Smooth muscle cell (in vitro differentiated cells): ENCODE measurements around the gene AKR1B15. TPM values are rescaled to one million over a fixed set of nuclear protein-coding genes. Genes with fewer than 3 reads are reported as not detected.
A peak's percentile ranks its signal among the peaks of the same experiment; 100 is the strongest.

Source experiments
- DNase-seq: peaks from one replicate; lab custom pipeline; 2025; ENCODE audit not compliant: unreplicated experiment; lab: John Stamatoyannopoulos, UW
- H2AFZ ChIP-seq: fragments of 200-600 bp; sonication (generic); 2 replicates; pipeline ENCODE4 v1.6.0; 2016; ENCODE audit warnings: antibody characterized with exemption, low read depth, mild to moderate bottlenecking
- H3F3A ChIP-seq: fragments of 200-600 bp; sonication (generic); 2 replicates; pipeline ENCODE4 v1.6.0; 2017; ENCODE audit warnings: antibody characterized with exemption, low read depth
- H3K27ac ChIP-seq: fragments of 200-600 bp; sonication (generic); 2 replicates; pipeline ENCODE4 v1.5.1; 2016; ENCODE audit warnings: low read depth, mild to moderate bottlenecking
- H3K27me3 ChIP-seq: fragments of 200-600 bp; sonication (generic); 2 replicates; pipeline ENCODE4 v1.6.1; 2016; ENCODE audit warnings: low read depth, mild to moderate bottlenecking
- H3K36me3 ChIP-seq: fragments of 200-600 bp; sonication (generic); 2 replicates; pipeline ENCODE4 v1.5.1; 2016; ENCODE audit warnings: low read depth
- H3K4me1 ChIP-seq: fragments of 200-600 bp; sonication (generic); 2 replicates; pipeline ENCODE4 v1.5.1; 2016; ENCODE audit warnings: low read depth
- H3K4me2 ChIP-seq: fragments of 200-600 bp; sonication (generic); 2 replicates; pipeline ENCODE4 v1.6.0; 2016; ENCODE audit warnings: mild to moderate bottlenecking
- H3K4me3 ChIP-seq: fragments of 200-600 bp; sonication (generic); 2 replicates; pipeline ENCODE4 v1.5.1; 2016; ENCODE audit warnings: mild to moderate bottlenecking
- H3K79me2 ChIP-seq: fragments of 200-600 bp; sonication (generic); 2 replicates; pipeline ENCODE4 v1.6.0; 2016; ENCODE audit warnings: low read depth, mild to moderate bottlenecking
- H3K9ac ChIP-seq: fragments of 200-600 bp; sonication (generic); 2 replicates; pipeline ENCODE4 v1.6.0; 2016; ENCODE audit warnings: low read depth
- H3K9me3 ChIP-seq: fragments of 200-600 bp; sonication (generic); replicated peaks from 2 replicates; pipeline ENCODE4 v1.5.1; 2016; ENCODE audit warnings: low read depth
- H4K20me1 ChIP-seq: fragments of 200-600 bp; sonication (generic); 2 replicates; pipeline ENCODE4 v1.6.0; 2016; ENCODE audit warnings: low read depth
- WGBS: methylation state at CpG from one replicate; pipeline ENCODE4 v1.1.7; 2016; ENCODE audit warnings: low lambda C conversion rate; 5-methylcytosine and 5-hydroxymethylcytosine counted together
- polyA plus RNA-seq: library from polyadenylated mRNA; unstranded; fragments of >200 nt; fragmentation: Nextera tagmentation; extraction: Ambion mirVana; gene quantifications from 2 replicates; pipeline ENCODE4 v1.2.1, GENCODE V29; 2016
- total RNA-seq: library from RNA; depleted of rRNA; stranded (reverse); fragments of >200 nt; gene quantifications from 2 replicates; pipeline ENCODE4 v1.2.3, GENCODE V29; 2014
- TF ChIP-seq, protein P1 (sequence below): fragments of 200-600 bp; sonication (generic); IDR thresholded peaks from 2 replicates; pipeline ENCODE4 v1.5.1; 2017; ENCODE audit warnings: borderline replicate concordance, mild to moderate bottlenecking, antibody characterized with exemption; ENCODE audit not compliant: insufficient read depth, poor library complexity, severe bottlenecking

AKR1B15 gene
- total and polyA plus RNA-seq, 2 experiments from 2014 or later: 0.43 to 0.81 TPM

DNA sequence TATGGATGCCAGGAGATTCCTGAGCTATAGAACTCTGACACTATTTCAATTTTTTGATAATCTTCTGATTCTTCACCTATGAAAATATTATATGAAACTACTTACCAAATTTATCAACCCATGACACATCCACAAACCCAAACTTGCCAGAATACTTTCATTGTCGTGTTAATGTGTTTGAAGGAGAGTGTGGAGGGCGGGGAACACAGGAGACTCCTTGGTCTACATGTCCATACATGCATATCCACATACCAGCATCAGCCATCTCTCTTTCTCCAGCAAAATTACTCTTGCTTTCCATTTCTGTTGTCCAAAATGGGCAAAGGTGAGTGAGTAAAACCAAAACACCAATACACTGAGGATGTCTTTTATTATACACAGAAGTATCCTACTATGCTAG, 74.3 kb downstream of the AKR1B15 start:
- Histone ChIP-seq H2AFZ (no peak overlapping the region), H3K36me3 (no peaks in the 10 kb centered on the region), H3K9ac (no peak overlapping the region), H3K79me2 (no peaks in the 10 kb centered on the region), H3F3A (no peaks in the 10 kb centered on the region), H4K20me1 (no peaks in the 10 kb centered on the region), H3K4me2 (no peak overlapping the region), H3K4me1 (peaks cover 3% of the 10 kb centered on the region), H3K9me3 (no peaks in the 10 kb centered on the region), H3K27ac (no peak overlapping the region), H3K4me3 (no peak overlapping the region), H3K27me3 (no peaks in the 10 kb centered on the region)
- TF ChIP-seq, protein P1, sequence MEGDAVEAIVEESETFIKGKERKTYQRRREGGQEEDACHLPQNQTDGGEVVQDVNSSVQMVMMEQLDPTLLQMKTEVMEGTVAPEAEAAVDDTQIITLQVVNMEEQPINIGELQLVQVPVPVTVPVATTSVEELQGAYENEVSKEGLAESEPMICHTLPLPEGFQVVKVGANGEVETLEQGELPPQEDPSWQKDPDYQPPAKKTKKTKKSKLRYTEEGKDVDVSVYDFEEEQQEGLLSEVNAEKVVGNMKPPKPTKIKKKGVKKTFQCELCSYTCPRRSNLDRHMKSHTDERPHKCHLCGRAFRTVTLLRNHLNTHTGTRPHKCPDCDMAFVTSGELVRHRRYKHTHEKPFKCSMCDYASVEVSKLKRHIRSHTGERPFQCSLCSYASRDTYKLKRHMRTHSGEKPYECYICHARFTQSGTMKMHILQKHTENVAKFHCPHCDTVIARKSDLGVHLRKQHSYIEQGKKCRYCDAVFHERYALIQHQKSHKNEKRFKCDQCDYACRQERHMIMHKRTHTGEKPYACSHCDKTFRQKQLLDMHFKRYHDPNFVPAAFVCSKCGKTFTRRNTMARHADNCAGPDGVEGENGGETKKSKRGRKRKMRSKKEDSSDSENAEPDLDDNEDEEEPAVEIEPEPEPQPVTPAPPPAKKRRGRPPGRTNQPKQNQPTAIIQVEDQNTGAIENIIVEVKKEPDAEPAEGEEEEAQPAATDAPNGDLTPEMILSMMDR: no peak
- no peak for DNase-seq
- 64% methylated on average over 2 of the region's 2 CpGs for WGBS

- peak overlapping the region; percentile 20 for H3K4me2 ChIP-seq
Measured at GRCh38 chr7:134625550-134625949, 76.6 kb downstream of the AKR1B15 start.

DNA sequence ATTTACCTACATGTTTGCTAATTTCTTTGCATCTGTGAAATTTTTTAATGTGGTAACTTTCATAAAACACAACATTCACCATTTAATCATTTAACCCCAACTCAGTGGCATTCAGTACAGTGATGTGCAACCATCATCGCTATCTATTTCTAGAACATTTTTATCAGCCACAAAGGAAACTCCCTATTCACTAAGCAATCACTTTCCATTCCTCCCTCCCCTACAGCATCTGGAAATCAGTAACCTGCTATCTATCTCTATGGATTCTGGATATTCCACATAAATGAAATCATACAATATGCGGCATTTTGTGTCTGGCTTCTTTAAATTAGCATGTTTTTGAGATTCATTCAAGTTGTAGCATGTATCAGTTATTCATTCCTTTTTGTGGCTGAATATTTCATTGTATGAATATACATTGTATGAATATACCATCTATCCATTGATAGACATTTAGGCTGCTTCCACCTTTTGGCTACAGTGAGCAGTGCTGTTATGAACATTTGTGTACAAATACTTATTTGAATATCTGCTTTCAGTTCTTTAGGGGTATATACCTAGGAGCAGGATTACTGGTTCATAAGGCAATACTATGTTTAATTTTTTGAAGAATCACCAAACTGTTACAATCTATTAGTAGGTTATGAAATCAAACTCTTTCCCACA, 78.3 kb downstream of the AKR1B15 start:
- H3K9me3 ChIP-seq: no peaks in the 10 kb centered on the region
- no peak overlapping the region for H3K9ac ChIP-seq
- 94% methylated on average over 2 of the region's 2 CpGs for WGBS
- H4K20me1 ChIP-seq: no peaks in the 10 kb centered on the region
- no peak overlapping the region for H3K4me3 ChIP-seq
- no peaks in the 10 kb centered on the region for H3K36me3 ChIP-seq
- no peaks in the 10 kb centered on the region for H3F3A ChIP-seq
- no peaks in the 10 kb centered on the region for H3K79me2 ChIP-seq
- no peaks in the 10 kb centered on the region for H3K27me3 ChIP-seq
- TF ChIP-seq, protein P1: no peak
- H3K27ac ChIP-seq: no peak overlapping the region
- no peaks in the 10 kb centered on the region for H3K4me1 ChIP-seq
- H2AFZ ChIP-seq: no peak overlapping the region
- no peak overlapping the region for H3K4me2 ChIP-seq
- DNase-seq: no peak

More at GRCh38 chr7:134625550-134625949, 76.6 kb downstream of the AKR1B15 start:
- 30% methylated on average over 3 of the region's 3 CpGs for WGBS
- TF ChIP-seq, protein P1: no peak
- H3K9ac ChIP-seq: peak overlapping the region; percentile 60
- H3K4me3 ChIP-seq: no peak overlapping the region
- H2AFZ ChIP-seq: no peak overlapping the region
- no peaks in the 10 kb centered on the region for H3K9me3 ChIP-seq
- H3F3A ChIP-seq: no peaks in the 10 kb centered on the region
- DNase-seq: no peak
- peak overlapping the region; percentile 90 for H3K27ac ChIP-seq
- no peaks in the 10 kb centered on the region for H3K36me3 ChIP-seq
- H3K79me2 ChIP-seq: no peaks in the 10 kb centered on the region
- H3K27me3 ChIP-seq: no peaks in the 10 kb centered on the region
- H4K20me1 ChIP-seq: no peaks in the 10 kb centered on the region
- no peaks in the 10 kb centered on the region for H3K4me1 ChIP-seq

DNA sequence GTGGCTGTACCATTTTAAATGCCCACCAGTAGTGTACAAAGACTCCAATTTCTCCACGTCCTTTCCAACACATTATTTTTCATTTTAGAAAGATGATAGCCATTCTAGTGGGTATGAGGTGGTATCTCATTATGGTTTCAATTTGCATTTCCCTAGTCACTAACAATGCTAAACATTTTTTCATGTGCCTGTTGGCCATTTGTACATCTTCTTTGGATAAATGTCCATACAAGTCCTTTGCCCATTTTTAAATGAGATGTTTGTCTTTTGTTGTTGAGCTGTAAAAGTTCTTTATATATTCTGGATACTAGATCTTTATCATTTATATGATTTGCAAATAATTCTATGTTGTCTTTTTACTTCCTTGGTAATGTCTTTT, 78.9 kb downstream of the AKR1B15 start:
- Histone ChIP-seq H3K9ac (no peak overlapping the region), H3K4me2 (no peak overlapping the region), H3K27ac (no peak overlapping the region), H3K36me3 (no peaks in the 10 kb centered on the region), H3K4me3 (no peak overlapping the region), H3K9me3 (no peaks in the 10 kb centered on the region), H4K20me1 (no peaks in the 10 kb centered on the region), H2AFZ (no peak overlapping the region), H3K4me1 (no peaks in the 10 kb centered on the region), H3F3A (no peaks in the 10 kb centered on the region), H3K79me2 (no peaks in the 10 kb centered on the region), H3K27me3 (no peaks in the 10 kb centered on the region)
- no peak for DNase-seq
- 0% methylated on average over 1 of the region's 1 CpG for WGBS
- TF ChIP-seq, protein P1: no peak
